Measurements from ENCODE around the gene SELENOO. TPM values are rescaled to one million over a fixed set of nuclear protein-coding genes. Genes with fewer than 3 reads are reported as not detected.

The SELENOO gene
- total RNA-seq, 2 experiments from 2014 or later = 26.0 to 26.1 TPM

GRCh38 chr22:50180727-50181521 is 19.9 kb upstream of the SELENOO start:
- H3K27me3 Mint-ChIP-seq = peaks cover 12% of the 10 kb centered on the region
- POLR2A ChIA-PET = no interaction called here
- intact Hi-C loops (cut with DNase I, micrococcal nuclease) = no loop called here
- H3K27ac ChIP-seq (ENCODE audit: low read depth in 1 of 2, low read length in 2 of 2) = no peak overlapping the region
- CTCF ChIA-PET = no interaction called here
- no peaks in the 10 kb centered on the region for H3K36me3 Mint-ChIP-seq (ENCODE audit: low read depth)
- H3K27me3 ChIP-seq (ENCODE audit: control insufficient read depth in 1 of 2, insufficient read depth in 2 of 2, low read length in 2 of 2) = peaks cover 0 to 2% of the 10 kb centered on the region in 2 experiments
- H3K9me3 Mint-ChIP-seq = no peaks in the 10 kb centered on the region
- H3K36me3 ChIP-seq (ENCODE audit: insufficient read depth, low read length) = no peaks in the 10 kb centered on the region
- peak overlapping the region; percentile 11 for H3K4me3 Mint-ChIP-seq
- H3K4me3 ChIP-seq (ENCODE audit: low read length) = no peak overlapping the region
- H3K4me1 Mint-ChIP-seq (ENCODE audit: low read depth) = peaks cover 4% of the 10 kb centered on the region
- peaks cover 11% of the 10 kb centered on the region for H3K4me1 ChIP-seq (ENCODE audit: insufficient read depth, low read length)
- peaks cover 0 to 4% of the 10 kb centered on the region in 2 experiments for H3K9me3 ChIP-seq (ENCODE audit: control insufficient read depth in 1 of 2, insufficient read depth in 1 of 2, low read length in 2 of 2)
- ATAC-seq (ENCODE audit: poor library complexity) = no peak
- no peak for TF ChIP-seq CTCF (IDR thresholded peaks at IDR 0.05)
- H3K27ac Mint-ChIP-seq = no peak overlapping the region
- no peak for DNase-seq

- CTCF ChIA-PET = no interaction called here
- H3K27ac Mint-ChIP-seq = no peak overlapping the region
- Histone ChIP-seq H3K27ac (ENCODE audit: low read depth in 1 of 2, low read length in 2 of 2) (no peak overlapping the region), H3K4me1 (ENCODE audit: insufficient read depth, low read length) (peaks cover 22% of the 10 kb centered on the region), H3K27me3 (ENCODE audit: control insufficient read depth in 1 of 2, insufficient read depth in 2 of 2, low read length in 2 of 2) (peaks cover 0 to 2% of the 10 kb centered on the region in 2 experiments), H3K9me3 (ENCODE audit: control insufficient read depth in 1 of 2, insufficient read depth in 1 of 2, low read length in 2 of 2) (no peaks in the 10 kb centered on the region), H3K4me3 (ENCODE audit: low read length) (no peak overlapping the region), H3K36me3 (ENCODE audit: insufficient read depth, low read length) (no peaks in the 10 kb centered on the region)
- TF ChIP-seq CTCF (IDR thresholded peaks at IDR 0.05) = no peak
- peaks cover 12% of the 10 kb centered on the region for H3K27me3 Mint-ChIP-seq
- peaks cover 12% of the 10 kb centered on the region for H3K4me1 Mint-ChIP-seq (ENCODE audit: low read depth)
- intact Hi-C loops (cut with DNase I, micrococcal nuclease) = no loop called here
- peak in 2 of 14 experiments; percentile 4 to 29 for DNase-seq
- no peaks in the 10 kb centered on the region for H3K9me3 Mint-ChIP-seq
- POLR2A ChIA-PET = interaction anchor here (0.6 to 1.7 kb wide), 2 partner anchors 8 to 344 kb away, joined by 3 to 6 read pairs; no protein-coding TSS in a partner anchor
- no peak overlapping the region for H3K4me3 Mint-ChIP-seq
- H3K36me3 Mint-ChIP-seq (ENCODE audit: low read depth) = peaks cover 2% of the 10 kb centered on the region
- ATAC-seq (ENCODE audit: poor library complexity) = no peak
Measured at GRCh38 chr22:50182176-50183081, 18.4 kb upstream of the SELENOO start.

GRCh38 chr22:50183141-50183971 is 17.5 kb upstream of the SELENOO start:
- Histone ChIP-seq H3K27me3 (ENCODE audit: control insufficient read depth in 1 of 2, insufficient read depth in 2 of 2, low read length in 2 of 2) (peaks cover 0 to 2% of the 10 kb centered on the region in 2 experiments), H3K27ac (ENCODE audit: low read depth in 1 of 2, low read length in 2 of 2) (no peak overlapping the region), H3K9me3 (ENCODE audit: control insufficient read depth in 1 of 2, insufficient read depth in 1 of 2, low read length in 2 of 2) (no peaks in the 10 kb centered on the region), H3K4me1 (ENCODE audit: insufficient read depth, low read length) (peaks cover 31% of the 10 kb centered on the region), H3K36me3 (ENCODE audit: insufficient read depth, low read length) (no peaks in the 10 kb centered on the region), H3K4me3 (ENCODE audit: low read length) (no peak overlapping the region)
- ChIA-PET POLR2A (interaction anchor here (0.6 to 1.7 kb wide), 2 partner anchors 7 to 345 kb away, joined by 3 to 6 read pairs; no protein-coding TSS in a partner anchor), CTCF (no interaction called here)
- Mint-ChIP-seq H3K9me3 (no peaks in the 10 kb centered on the region), H3K27me3 (peaks cover 12% of the 10 kb centered on the region), H3K4me3 (peak overlapping the region; percentile 81), H3K36me3 (ENCODE audit: low read depth) (peaks cover 4% of the 10 kb centered on the region), H3K4me1 (ENCODE audit: low read depth) (peaks cover 15% of the 10 kb centered on the region), H3K27ac (peak overlapping the region; percentile 64)
- intact Hi-C loops (cut with DNase I, micrococcal nuclease) = no loop called here
- TF ChIP-seq CTCF (IDR thresholded peaks at IDR 0.05) = no peak
- no peak for ATAC-seq (ENCODE audit: poor library complexity)
- DNase-seq = peak in 2 of 14 experiments; percentile 6 to 23
